Pancreas (tissue), 10 donors: ENCODE measurements around the gene KIZ. TPM values are rescaled to one million over a fixed set of nuclear protein-coding genes. Genes with fewer than 3 reads are reported as not detected.

Experiments
- ATAC-seq, 4 donors: fragments of 200-7000 bp; cut with Tn5 transposase; one replicate each; pipeline versions ENCODE4 v1.8.0 to v1.9.1; 2020; ENCODE audit warnings: mild to moderate bottlenecking in 4 of 4, moderate library complexity in 4 of 4
- DNase-seq, 6 donors: peaks; one replicate each; pipeline ENCODE4 v3.0.0-alpha.2; 2020
- FAIRE-seq: peaks from 2 replicates; lab custom pipeline; 2012; peaks lifted over from hg19 to GRCh38; lab: Jason Lieb, UNC
- H3K27ac ChIP-seq, 4 donors: fragments of 200-600 bp; sonication (generic); 1 replicate in 3 of 4; 2 replicates in 1 of 4; pipeline versions ENCODE4 v1.5.0 to v1.8.0; 2020
- H3K27me3 ChIP-seq, 4 donors: fragments of 200-600 bp; one replicate each; pipeline ENCODE4 v1.8.0; 2021
- H3K36me3 ChIP-seq, 3 donors: fragments of 200-600 bp; sonication (generic) in 1 of 3; one replicate each; pipeline versions ENCODE4 v1.5.0 to v1.8.0; 2020 to 2021
- H3K4me1 ChIP-seq, 3 donors: fragments of 200-600 bp; one replicate each; pipeline ENCODE4 v1.8.0; 2021
- H3K4me3 ChIP-seq, 4 donors: fragments of 200-600 bp; sonication (generic) in 2 of 4; one replicate each; pipeline versions ENCODE4 v1.5.0 to v1.8.0; 2020 to 2021
- H3K9me3 ChIP-seq, 4 donors: fragments of 200-600 bp; one replicate each; pipeline ENCODE4 v1.8.0; 2021
- WGBS, 2 donors: extraction: QIAGEN DNeasy Blood & Tissue Kit; methylation state at CpG; one replicate each; pipeline ENCODE4 v1.1.7; 2013; 5-methylcytosine and 5-hydroxymethylcytosine counted together
- intact Hi-C, 3 donors: fragments of 100-400 bp; cut with DNase I; formaldehyde crosslinking; loops; one replicate each; pipeline versions ENCODE4 v1.11.1 to v1.14.2; 2022
- polyA plus RNA-seq, 2 donors: library from polyadenylated mRNA; stranded (reverse); fragments of 200-250 nt; gene quantifications; one replicate each; pipeline ENCODE4 v1.2.3, GENCODE V29; 2013
- total RNA-seq, 6 donors: library from RNA; stranded (reverse); fragmentation: NEBNext Ultra II Directional in 4 of 6; extraction: Animal tissue kit (Norgen Biotek cat#: 25700) in 4 of 6; gene quantifications; one replicate each; pipeline versions ENCODE4 v1.2.1 to v1.2.4, GENCODE V29; 2021 to 2023
- TF ChIP-seq, protein P1 (sequence below), 4 donors: fragments of 200-600 bp; sonication (generic) in 3 of 4; IDR thresholded peaks; one replicate each; pipeline versions ENCODE4 v1.5.0 to v1.8.0; 2021; ENCODE audit warnings: antibody characterized with exemption in 4 of 4
- donor health status: healthy with polysubstance abuse.
- donor health status: DM: no; HTN: no; CAD: no; lungs with moderate emphysema.
- donor health status: DM: no; HTN: no; CAD: no.
- donor health status: control.
- donor health status: control.
- donor health status: Bipolar disorder and iron deficiency.
- donor health status: DM: yes; HTN: yes; CAD: no.
- donor health status: DM: no; HTN: no; CAD: no.
- donor health status: DM: no; HTN: no; CAD: no.
- donor health status: DM: yes; HTN: yes; CAD: no.

Gene KIZ
- total and polyA plus RNA-seq, 8 donors: 8.5 to 28.7 (median 19.2) TPM

DNA sequence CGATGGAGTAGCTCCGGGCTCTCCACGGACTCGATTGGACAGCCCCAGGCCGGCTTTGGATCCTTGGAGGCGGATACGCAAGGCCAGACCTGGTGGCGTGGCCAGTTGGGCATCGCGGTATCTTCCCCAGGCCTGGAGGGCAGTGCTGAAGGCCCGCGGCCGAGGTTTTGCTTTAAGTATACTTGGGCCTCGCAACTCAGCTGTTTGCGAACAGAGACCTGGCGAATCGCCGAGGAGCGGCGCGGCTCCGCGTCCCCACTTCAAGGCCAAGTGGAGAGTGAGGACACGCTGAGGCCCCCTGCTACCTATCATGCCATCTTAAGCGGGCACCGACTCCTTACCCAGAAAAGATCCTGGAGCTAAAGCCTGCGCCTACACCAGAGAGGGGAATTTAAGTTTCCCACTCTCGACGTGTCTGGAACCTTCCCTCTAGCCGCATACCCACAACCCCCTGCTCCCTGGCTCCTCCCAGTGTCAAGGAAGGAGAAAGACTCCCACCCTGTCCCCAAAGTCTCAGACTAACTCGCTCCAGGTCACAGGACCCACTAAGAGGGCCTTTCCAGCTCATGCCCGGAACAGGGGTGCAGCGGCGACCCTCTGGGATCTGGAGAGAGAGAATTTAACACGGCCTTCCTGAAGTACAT, 23.8 kb upstream of the KIZ start:
- FAIRE-seq: no peak

DNA sequence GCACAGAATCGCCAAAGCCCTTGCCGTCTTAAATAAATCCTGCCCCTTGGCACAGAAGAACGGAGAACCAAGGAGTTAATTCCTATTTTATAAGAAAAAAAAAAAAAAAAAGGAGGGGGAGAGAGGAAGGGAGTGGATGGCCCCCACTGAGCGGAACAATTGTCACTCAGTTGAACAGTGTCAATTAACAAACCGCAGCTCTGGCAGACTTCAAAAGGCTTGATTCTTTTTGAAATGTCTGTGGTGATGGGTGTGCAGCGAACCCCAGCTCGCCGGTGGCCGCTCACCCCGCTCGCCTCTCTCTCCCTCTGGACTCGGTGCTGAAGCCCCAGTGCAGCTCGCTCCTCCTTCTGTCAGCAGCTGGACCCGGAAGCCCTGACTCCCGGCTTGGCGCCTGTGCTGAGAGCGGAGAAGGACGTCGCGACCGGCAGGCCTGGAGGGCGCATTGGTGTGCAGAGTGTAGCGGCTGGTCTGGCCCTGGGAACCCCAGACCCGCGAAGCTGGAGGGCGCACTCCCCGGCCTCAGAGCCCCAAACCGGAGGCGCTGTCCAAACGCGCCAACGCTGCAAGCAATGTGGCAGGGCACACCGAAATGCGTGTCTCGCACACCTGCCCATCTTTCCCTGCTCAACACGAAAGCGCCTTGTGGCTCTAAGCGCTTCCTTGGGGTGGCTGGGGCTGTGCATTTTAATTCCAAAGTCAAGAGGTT, 23.1 kb upstream of the KIZ start:
- Histone ChIP-seq H3K4me1 (peaks cover 5 to 18% (median 7%) of the 10 kb centered on the region in 3 donors), H3K27me3 (peaks cover 4 to 59% (median 18%) of the 10 kb centered on the region in 4 donors), H3K4me3 (peak overlapping the region in 2 of 4 donors; percentile 16 to 46), H3K36me3 (no peaks in the 10 kb centered on the region), H3K27ac (no peak overlapping the region), H3K9me3 (no peaks in the 10 kb centered on the region)
- intact Hi-C loops: no loop called here
- 2 to 4% methylated on average over 37 to 38 of the region's 38 CpGs for WGBS, 2 donors
- ATAC-seq (peak; percentile 73 to 83 (median 78)), DNase-seq (peak; percentile 30 to 85 (median 54)), FAIRE-seq (no peak)
- TF ChIP-seq, protein P1, sequence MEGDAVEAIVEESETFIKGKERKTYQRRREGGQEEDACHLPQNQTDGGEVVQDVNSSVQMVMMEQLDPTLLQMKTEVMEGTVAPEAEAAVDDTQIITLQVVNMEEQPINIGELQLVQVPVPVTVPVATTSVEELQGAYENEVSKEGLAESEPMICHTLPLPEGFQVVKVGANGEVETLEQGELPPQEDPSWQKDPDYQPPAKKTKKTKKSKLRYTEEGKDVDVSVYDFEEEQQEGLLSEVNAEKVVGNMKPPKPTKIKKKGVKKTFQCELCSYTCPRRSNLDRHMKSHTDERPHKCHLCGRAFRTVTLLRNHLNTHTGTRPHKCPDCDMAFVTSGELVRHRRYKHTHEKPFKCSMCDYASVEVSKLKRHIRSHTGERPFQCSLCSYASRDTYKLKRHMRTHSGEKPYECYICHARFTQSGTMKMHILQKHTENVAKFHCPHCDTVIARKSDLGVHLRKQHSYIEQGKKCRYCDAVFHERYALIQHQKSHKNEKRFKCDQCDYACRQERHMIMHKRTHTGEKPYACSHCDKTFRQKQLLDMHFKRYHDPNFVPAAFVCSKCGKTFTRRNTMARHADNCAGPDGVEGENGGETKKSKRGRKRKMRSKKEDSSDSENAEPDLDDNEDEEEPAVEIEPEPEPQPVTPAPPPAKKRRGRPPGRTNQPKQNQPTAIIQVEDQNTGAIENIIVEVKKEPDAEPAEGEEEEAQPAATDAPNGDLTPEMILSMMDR (IDR thresholded peaks at IDR 0.05): no peak

More for the DNA sequence above, 23.8 kb upstream of the KIZ start:
- ATAC-seq (peak; percentile 33 to 70 (median 52)), DNase-seq (peak in 2 of 6 donors; percentile 45 to 65)
- Histone ChIP-seq H3K36me3 (no peaks in the 10 kb centered on the region), H3K4me3 (peak overlapping the region in 2 of 4 donors; percentile 16 to 46), H3K9me3 (no peaks in the 10 kb centered on the region), H3K27ac (no peak overlapping the region), H3K4me1 (peaks cover 5 to 18% (median 7%) of the 10 kb centered on the region in 3 donors), H3K27me3 (peaks cover 4 to 54% (median 15%) of the 10 kb centered on the region in 4 donors)
- TF ChIP-seq, protein P1 (IDR thresholded peaks at IDR 0.05): no peak
- intact Hi-C loops: no loop called here
- WGBS, 2 donors: 8 to 13% methylated on average over 31 to 35 of the region's 35 CpGs

DNA sequence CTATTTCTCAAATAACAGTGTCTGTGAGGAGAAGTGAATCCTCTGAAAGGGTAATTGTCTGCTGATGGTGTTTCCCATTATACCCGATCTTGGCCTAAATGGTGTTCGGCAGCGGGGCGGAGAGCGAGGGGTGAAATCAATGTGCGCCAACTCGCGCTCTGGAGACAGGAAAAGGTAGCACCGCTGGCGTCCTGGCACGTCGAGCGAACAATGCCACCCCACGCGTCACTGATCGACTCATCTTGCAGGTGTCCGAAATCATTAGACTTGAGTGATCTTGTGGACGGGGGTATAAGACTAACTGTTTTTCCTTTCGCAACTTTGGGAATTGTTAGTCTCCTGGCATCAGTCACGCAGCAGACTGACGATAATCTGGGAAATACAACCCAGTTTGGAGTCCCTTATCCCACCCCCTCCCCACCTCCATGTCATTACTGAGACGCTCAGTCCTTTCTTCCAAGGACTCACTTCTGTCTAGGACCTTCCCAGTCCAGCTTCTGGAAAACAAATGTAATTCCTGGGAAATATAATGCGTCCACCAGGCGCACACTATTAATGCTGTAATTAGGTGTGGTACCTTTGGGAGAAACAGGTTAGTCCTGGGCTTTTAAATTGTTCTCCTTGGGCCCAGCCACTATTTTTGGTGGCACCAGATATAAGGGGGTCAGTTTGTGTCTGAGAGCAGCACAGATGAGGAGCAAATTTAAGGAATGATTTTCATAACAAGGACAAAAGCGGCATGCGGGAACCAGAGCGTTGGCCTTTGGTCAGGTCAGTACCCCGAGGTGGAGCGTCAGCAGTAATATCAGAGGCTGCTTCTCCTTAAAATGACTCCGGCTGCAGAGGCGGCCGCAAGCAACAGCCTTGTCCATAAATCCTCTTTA, 22.1 kb upstream of the KIZ start:
- Histone ChIP-seq H3K36me3 (no peaks in the 10 kb centered on the region), H3K9me3 (no peaks in the 10 kb centered on the region), H3K4me3 (no peak overlapping the region), H3K4me1 (peaks cover 5 to 18% (median 7%) of the 10 kb centered on the region in 3 donors), H3K27ac (no peak overlapping the region), H3K27me3 (peaks cover 4 to 66% (median 20%) of the 10 kb centered on the region in 4 donors)
- intact Hi-C loops: no loop called here
- TF ChIP-seq, protein P1 (IDR thresholded peaks at IDR 0.05): no peak
- WGBS, 2 donors: 36 to 37% methylated on average over 32 of the region's 32 CpGs
- ATAC-seq (no peak), FAIRE-seq (no peak), DNase-seq (no peak)

DNA sequence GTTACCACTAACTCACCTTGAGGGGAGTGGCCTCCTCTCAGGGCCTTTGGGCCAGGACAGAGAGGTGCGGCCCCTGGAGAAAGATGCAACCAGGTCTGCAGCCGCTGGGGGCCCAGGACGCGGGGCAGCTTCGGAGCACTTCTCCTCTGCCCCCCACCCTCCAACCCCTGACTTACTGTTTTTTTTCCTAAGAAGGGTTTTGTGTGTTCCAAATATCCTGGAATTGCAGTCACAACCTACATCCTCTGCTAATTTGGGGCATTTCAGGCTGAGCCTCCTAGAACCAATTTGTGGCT, 21.5 kb upstream of the KIZ start:
- TF ChIP-seq, protein P1 (IDR thresholded peaks at IDR 0.05): no peak
- H3K4me3 ChIP-seq: no peak overlapping the region
- no peaks in the 10 kb centered on the region for H3K36me3 ChIP-seq
- intact Hi-C loops: no loop called here
- no peak overlapping the region for H3K27ac ChIP-seq
- FAIRE-seq: no peak
- no peaks in the 10 kb centered on the region for H3K9me3 ChIP-seq
- no peak for ATAC-seq
- DNase-seq: no peak
- peaks cover 5 to 18% (median 7%) of the 10 kb centered on the region in 3 donors for H3K4me1 ChIP-seq
- peaks cover 4 to 66% (median 20%) of the 10 kb centered on the region in 4 donors for H3K27me3 ChIP-seq
- WGBS, 2 donors: 51 to 54% methylated on average over 4 to 5 of the region's 5 CpGs
